ENCODE data around the gene HSPB9.
"Not testable (repeated sequence)": the region's sequence is repeated elsewhere in the genome, so short reads cannot be mapped to it uniquely, and the experiment has no call there.

Gene HSPB9

GRCh38 chr17:42120161-42120769, 2.3 kb upstream of the HSPB9 start:
- no peak for DNase-seq

- DNase-seq, result peak; percentile 22
Observed at GRCh38 chr17:42120770-42121769, 1.5 kb upstream of the HSPB9 start, which contains the start of gene KAT2A. TSS of gene KAT2A (minus strand) at chr17:42121367. CDS start at chr17:42121304, 63 bp downstream.

GRCh38 chr17:42124256-42124655, 1.7 kb downstream of the HSPB9 start:
- no peak for DNase-seq

- no peak for DNase-seq
Observed at GRCh38 chr17:42125565-42125964, 3.0 kb downstream of the HSPB9 start.

GRCh38 chr17:42126836-42127235, 4.2 kb downstream of the HSPB9 start:
- no peak for DNase-seq

DNA sequence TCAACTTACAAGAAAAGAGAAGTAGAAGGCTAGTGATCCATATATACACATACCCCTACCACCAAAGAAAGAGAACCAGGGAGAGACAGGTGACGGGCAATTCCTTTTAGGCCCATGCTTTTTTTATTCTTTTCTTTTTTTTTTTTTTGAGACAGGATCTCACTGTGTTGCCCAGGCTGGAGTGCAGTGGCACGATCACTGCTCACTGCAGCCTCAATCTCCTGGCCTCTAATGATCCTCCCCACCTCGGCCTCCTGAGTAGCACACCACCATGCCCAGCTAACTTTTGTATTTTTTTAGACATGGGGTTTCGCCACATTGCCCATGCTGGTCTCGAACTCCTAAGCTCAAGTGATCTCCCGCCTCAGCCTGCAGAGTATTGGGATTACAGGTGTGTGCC, 4.8 kb downstream of the HSPB9 start:
- no peak for DNase-seq

DNA sequence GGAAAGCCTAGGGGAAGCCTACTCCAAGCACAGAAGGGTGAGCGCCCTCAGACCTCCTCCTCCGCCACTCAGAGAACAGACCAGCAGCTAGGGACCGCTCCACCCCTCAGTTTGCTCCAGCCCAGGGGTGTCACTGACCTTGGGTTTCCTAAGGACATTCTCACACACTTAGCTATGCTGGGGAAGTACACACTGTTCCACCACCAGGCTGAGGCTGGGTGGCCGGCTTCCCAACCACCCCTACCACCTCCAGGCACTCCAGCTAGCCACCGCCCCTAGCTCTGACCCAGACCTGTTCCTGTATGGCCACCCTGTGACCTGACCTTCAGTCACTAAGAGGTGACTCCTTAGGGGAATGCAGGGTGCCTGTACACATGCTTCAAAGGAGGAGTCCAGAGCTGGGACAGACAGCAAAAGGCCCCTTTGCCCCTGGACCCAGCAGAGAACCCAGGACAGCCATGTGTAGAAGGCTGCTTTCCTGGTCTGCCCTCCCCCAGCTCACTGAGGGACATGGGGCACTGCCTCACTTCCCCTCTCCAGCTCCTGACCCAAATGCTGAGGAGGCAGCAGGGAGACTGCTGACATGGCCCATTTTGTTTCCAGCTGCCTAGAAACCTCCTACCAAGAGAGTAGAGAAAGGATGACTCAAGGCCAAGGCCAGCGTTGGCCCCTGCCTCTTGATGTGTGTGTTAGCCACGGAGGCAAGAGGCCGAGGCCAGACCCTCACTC, 6.7 kb downstream of the HSPB9 start:
- no peak for DNase-seq

GRCh38 chr17:42130310-42130936, 7.8 kb downstream of the HSPB9 start:
- no peak for DNase-seq

DNA sequence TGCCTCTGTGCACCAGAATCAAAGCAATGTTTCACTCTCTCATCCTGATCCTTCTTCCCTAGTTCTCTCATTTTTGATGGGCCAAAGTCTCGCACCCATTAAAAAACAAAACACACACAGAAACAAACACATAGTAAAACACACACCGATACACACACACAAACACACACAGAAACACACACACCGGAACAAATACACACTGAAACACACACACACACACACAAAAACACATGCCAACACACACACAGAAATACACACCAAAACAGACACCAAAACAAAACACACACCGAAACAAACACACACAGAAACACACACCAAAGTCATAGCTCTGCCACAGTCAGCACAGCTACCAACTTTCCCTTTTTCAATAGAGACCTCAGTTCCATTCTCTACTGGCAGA, 8.6 kb downstream of the HSPB9 start:
- no peak for DNase-seq

DNA sequence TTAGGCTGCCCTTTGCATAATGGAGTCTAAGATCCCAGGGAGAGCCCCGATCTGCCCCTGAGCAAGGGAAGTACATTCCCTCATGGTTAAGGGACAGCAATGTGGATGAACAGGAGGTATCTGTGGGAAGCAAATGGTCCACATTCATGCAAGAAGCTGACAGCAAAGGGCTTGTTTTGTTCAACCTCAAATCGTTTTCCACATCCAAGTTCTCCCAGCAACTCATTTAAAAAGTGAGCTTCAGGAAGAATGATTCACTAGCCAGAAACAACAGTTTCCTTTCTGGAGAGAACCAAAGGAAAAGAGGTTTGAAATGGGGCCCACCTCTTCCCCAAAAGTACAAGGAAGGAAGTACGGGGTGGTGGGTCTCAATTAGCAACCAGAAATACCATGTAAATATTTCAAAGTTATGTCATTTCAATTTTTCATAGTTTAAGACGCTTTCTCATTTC, 9.4 kb downstream of the HSPB9 start:
- DNase-seq, result no peak

- no peak for DNase-seq
Observed at GRCh38 chr17:42132941-42133340, 10.3 kb downstream of the HSPB9 start.

GRCh38 chr17:42133461-42134041, 10.9 kb downstream of the HSPB9 start:
- no peak for DNase-seq

DNA sequence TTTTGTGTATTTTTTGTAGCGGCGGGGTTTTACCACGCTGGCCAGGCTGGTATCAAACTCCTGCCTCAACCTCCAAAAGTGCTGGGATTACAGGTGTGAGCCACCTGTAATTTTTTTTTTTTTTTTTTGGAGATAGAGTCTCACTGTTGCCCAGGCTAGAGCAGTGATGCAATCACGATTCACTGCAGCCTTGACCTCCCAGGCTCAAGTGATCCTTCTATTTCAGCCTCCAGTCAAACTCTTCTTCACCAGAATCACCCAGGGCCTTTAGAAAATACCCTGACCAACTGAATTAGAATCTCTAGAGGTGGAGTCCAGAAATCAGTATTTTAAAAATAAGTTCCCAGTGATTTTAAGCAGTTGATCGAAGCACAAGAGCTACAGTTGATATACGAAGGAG, 12.5 kb downstream of the HSPB9 start:
- DNase-seq, result no peak

GRCh38 chr17:42135664-42136653, 13.4 kb downstream of the HSPB9 start:
- no peak for DNase-seq

DNA sequence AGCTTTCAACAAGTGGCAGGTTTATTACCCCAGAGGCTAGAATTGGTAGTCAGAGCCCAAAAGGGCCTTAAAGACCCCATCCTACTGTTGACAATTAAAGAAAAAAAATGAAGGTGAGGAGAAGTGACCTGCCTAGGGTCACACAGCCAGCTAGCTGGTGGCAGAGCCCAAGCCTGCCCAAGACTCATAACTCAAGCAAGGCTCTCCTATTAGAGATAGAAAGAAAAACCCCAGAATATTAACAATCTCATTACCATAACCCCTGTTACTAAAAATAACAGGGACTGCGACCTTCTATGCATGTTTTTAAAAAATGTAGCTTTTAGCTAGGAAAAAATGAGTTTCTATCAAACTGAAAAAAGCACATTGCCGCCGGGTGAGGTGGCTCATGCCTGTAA, 14.0 kb downstream of the HSPB9 start:
- no peak for DNase-seq

GRCh38 chr17:42138749-42139492, 16.3 kb downstream of the HSPB9 start:
- DNase-seq, result no peak

- not testable (repeated sequence) for DNase-seq
Observed at GRCh38 chr17:42140690-42141089, 18.1 kb downstream of the HSPB9 start.

DNA sequence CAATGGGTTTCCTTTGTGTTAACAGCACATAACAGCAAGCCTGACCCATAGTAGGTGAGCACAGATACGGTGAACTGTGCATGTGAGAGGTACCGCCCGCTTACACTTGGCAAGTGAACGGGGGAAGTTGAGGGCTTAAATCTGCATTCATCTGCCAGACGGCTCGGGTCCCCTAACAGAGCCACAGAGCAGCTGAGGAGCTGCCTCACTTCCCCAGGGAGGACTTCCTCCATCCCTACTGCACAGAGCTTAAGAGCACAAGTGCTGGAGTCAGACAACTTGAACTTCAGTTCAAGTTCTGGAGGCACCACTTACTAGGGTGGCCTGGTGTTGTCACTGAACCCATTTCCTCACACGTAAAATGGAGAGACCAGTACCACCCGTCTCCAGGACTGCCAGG, 18.8 kb downstream of the HSPB9 start:
- DNase-seq, result no peak

GRCh38 chr17:42142371-42142896, 19.8 kb downstream of the HSPB9 start:
- DNase-seq, result no peak

GRCh38 chr17:42143138-42143537, 20.5 kb downstream of the HSPB9 start:
- DNase-seq, result not testable (repeated sequence)
